Activated CD4-positive, CD25-positive, alpha-beta regulatory T cell (primary cell): Measurements from ENCODE around the gene ATP8B4.

Experiments used
- DNase-seq, 4 experiments: peaks; one replicate each; lab custom pipeline; 2025; lab: John Stamatoyannopoulos, UW

ATP8B4 gene

DNA sequence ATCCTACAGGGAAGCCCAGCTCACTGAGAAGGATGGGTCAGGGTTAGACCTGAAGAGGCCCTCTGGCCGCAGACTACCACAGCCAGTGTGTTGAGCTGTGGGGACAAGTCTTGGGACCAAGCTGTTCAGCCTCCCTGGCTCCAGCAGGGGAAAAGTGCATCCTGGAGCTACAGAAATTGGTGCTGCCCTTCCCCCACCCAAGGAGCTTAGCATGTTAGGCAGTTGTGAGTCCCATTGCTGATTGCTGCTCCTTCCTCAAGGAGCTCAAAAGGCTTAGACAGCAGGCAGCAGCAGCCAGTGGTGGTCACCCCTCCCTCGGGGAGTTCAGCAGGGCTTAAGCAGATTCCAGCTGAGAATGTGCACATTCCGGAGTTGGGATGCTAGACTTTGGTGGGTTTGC lies 165.6 kb downstream of the ATP8B4 start:
- no peak for DNase-seq

DNA sequence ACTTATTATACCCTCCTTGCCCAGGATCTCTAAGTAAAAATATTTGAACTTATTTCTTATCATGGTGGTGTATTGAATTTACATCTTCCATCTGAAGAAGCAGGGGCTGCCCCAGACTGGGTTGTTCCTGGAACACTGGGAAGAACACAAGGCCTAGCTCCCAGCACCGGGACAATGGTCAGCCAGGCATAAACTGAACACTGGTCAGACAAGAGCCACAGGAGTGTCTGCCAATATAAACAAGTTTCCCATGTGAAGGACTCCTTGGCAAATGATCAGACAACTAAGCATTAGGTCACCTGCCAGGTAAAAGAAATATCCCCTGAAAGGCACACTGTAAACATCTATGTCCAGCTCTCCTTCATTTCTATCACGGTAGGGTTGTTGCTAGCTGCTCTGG lies 172.4 kb downstream of the ATP8B4 start:
- DNase-seq, result no peak

DNA sequence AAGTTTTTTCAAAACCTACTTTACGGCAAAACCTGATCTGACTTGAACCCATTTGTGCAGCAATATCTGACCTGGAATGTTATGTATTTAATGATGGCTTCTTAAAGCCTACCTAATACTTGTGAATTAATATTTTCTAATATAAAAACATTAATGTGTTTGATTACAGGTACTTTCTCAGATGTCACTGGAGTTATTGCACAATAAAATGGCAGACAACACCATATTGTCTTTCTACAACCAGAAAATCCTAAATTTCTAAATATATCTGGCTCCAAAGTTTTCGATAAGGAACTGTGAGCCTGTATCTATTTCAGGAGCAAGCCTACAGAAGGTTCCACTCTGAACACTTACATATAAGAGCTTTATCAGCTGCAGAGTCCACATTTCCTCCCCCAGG lies 184.5 kb downstream of the ATP8B4 start:
- DNase-seq, result no peak

DNA sequence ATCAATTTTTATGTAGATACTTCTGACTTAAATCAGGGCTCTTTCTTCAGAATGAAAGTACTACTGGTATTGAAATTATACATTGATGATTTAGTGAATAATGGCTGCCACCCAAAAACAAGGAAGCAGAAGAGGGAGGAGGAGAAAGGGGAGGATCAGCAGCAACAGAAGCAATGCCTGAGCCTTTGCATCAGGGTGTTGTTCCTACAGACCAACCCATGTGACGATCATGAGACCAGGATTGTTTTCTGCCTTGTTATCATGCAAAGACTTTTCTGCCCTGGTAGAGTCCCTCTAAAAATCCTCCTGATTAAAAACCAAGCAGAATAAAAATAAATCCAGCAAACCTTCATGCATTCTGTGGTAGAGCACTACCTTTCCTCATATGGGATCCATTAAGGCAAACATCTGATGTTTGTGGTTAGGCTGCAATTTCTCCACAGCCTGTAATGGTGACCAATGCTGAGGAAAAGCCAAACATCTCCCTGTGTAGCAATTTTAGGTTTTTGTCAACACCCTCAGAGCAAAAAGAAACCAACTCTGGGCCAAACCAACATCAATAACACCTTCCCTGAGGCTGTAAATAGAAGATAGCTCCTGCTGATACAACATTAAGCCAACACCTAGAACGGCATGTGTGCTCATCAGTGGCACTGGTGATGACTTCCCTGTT lies 191.7 kb downstream of the ATP8B4 start:
- DNase-seq, result no peak

DNA sequence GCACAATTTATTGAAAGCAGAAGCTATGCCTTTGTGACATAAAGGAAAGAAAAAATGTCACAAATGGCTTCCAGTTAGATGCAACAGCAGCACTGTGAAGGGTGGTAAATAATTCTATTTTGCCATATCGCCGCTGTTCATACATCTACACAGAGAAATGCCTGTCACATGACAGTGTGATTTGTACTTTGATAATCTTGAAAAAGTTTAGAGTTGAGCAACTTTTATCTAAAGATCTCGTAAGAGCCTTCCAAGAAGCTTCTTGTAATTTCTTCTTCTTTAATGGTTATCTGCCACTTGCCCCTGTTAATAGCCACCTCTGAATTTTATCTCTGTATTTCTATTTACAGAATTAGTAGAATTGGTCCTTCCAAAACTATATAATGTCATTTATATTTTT lies 192.3 kb downstream of the ATP8B4 start:
- DNase-seq, result no peak

DNA sequence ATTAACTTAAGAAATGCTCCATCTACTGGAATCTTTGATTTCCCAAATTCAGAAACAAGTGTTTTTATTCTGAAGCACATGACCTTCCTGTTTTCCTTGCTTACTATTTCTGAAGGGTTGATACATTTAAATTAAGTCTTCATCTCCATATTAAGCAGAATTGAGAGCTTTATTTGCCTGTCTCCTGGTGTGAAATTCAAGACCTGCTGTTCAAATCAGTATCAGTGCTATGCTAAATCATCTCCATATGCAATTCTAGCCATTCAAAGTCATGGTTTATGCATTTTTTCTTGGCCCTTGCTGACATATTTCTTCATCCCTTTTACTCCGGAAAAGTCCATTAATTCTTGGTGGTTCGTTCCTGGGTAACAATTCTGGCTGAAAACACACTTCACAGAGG lies 195.4 kb downstream of the ATP8B4 start:
- no peak for DNase-seq

DNA sequence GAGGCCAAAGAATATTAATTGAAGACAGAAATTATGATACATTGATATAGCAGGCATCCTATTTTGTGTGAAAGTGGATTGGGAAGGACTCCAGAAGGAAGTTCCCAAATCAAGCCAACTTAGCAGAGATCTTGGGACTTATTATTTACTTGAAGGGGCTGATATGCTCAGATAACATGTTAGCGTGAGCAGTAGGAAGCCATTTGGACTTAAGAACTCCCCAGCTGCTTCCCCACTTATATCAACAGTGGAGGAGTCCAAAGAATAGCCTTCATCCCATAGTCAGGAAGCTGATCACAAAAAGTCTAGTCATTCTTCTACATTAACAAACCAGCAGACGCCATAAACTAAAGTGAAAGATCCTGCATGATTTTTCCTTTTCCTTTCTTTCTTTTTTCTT lies 200.0 kb downstream of the ATP8B4 start:
- no peak for DNase-seq

DNA sequence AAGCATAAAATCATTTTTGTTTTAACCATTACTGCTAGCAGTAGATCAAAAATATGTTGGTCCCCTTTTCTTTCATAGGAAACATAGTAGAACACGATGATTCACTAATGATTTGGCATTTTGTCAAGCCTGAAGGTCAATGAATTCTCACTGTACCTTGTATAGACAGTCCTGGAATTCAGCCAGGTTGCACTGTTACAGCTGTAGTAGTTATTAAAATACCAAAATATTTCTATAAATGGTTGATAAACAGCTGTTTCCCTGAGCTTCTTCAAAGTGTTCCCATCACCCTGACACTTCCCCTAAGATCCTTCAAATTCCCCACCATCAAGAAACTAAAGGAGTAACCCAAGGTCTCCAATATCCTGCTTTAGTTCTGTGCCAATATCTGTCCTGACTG lies 200.9 kb downstream of the ATP8B4 start:
- no peak for DNase-seq

DNA sequence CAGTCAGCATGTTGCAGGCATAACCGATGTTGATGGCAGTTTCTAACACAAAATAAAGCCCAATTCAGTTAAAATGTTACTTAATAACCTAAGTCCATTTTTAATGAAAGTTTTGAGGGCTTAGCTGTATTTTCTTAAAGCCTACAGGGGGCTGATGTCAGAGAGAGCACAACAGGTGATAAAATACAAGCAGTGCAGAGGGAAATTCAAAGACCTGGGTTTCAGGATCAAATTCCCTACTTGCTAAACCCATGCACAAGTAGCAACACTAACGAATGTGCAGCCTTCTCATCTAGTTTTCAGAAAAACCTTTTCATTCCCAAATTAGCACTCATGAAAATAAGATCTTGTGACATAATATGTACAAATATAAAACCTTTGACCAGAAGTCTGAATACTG lies 202.0 kb downstream of the ATP8B4 start:
- DNase-seq, result no peak

DNA sequence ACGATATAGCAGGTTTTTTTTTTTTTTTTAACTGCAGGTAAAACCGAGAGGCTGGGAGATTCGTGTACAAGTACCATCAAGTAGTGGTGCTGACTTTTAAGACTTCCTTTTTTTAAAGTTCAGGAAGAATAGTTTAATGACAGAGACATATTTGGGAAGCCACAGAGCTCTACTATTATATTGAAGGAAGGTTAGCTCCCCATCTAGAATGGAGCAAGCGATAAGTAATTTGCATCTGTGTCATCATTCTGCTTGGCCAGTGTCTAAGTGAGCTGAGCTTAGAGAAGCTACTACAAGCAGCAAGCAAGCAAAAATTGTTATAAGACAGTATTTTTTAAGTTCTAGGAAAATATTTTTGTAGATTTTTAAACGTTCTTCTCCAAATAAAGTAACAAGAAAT lies 203.2 kb downstream of the ATP8B4 start:
- DNase-seq, result no peak

DNA sequence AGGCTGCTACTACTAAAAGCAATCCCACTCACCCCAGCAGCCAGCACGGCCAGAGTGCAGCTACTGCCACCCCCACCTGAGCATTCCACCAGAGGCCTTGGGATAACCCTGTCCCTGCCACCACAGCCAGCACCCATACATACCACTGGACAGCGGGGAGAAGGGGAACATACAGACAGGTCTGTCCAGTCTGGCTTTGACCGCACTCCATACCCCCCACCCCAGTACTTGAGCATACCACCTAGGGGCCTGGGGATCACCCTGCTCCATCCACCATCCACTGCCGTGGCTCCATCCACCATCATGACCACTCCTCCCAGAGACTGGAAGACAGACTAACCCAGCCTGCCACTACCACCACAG lies 210.1 kb downstream of the ATP8B4 start:
- no peak for DNase-seq

DNA sequence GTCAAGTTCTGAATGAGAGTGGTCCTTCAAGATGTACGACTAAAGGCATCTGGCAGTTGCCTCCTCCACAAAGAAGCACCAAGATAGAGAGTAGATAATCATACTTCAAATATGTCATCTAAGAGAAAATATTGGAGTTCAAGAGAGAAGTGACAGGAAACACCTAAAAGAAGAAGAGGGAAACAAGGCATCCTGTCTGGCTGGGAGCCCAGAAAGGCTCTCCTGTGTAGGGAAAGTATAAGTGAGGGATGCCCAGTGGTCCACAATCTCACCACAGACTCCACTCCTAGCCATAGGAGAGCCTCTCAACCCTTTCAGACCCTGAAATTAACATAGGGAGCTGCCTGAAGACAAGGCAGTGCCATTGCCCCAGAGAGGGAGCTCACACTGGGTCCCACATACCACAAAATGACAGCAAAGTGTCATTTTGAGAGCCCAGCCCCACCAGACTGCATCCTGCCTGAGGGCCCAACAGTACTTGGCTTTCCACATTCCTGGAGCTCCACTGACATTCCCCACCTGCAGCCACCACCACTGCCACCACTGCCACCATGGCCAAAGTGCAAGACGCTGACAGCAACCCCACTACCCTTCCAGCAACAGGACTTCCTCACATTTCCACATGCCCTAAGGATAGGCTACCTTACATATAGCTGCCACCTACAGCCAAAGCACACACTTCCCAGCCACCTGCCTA lies 210.6 kb downstream of the ATP8B4 start:
- DNase-seq, result no peak

DNA sequence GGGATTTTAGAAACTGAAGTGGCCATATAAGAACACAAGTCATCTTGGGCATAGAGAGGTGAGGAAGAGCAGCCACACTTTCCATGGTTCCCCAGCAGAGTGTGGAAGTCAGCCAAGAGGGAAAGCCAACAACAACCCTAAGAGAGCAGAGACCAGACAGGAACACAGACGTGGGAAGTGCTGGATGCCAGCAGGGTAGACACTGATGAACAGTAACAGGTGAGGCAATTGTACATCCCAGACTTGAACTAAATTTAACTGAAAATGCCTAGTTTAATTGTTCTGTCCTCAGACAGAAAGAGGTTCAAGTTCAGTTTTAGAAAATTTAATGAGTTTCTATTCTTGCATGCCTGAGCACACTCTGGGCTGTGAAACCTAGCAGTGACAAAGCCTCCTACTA lies 212.1 kb downstream of the ATP8B4 start:
- no peak for DNase-seq

DNA sequence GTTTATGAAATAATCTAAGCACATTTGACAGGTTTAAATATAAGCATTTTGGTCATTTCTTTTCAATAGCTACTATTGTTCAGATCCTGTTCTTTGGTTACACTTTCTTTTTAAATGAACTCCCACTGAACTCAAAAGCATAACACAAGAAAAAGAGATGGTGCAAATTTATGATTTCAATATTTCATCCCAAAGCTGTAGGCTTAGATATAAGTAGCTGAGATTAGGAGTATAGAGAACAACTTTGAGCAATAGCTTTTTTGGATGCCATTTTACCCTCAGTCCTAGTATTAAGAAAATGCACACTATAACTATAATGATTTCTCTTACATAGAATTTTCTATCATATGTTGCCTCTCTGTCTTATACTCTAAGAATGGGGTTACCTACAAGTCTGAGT lies 213.8 kb downstream of the ATP8B4 start:
- DNase-seq, result no peak

DNA sequence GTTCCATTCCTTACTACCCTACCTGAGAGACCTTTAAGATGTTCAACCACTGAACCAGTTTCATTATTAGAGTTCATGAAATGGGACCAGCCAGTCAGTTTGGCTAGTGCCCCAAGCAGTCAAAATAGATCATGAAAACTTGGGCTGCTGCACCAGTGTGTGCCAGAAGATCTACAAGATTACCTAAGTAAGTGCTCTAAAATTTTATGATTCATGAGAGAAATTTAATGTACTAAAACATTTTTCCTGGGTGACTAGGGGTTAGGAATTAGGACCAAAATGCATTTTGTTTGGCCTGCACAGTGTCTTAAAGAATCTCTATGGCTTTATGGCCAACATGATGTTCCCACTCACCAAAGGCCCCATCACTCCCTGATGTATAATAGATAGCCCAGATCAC lies 214.7 kb downstream of the ATP8B4 start:
- no peak for DNase-seq

DNA sequence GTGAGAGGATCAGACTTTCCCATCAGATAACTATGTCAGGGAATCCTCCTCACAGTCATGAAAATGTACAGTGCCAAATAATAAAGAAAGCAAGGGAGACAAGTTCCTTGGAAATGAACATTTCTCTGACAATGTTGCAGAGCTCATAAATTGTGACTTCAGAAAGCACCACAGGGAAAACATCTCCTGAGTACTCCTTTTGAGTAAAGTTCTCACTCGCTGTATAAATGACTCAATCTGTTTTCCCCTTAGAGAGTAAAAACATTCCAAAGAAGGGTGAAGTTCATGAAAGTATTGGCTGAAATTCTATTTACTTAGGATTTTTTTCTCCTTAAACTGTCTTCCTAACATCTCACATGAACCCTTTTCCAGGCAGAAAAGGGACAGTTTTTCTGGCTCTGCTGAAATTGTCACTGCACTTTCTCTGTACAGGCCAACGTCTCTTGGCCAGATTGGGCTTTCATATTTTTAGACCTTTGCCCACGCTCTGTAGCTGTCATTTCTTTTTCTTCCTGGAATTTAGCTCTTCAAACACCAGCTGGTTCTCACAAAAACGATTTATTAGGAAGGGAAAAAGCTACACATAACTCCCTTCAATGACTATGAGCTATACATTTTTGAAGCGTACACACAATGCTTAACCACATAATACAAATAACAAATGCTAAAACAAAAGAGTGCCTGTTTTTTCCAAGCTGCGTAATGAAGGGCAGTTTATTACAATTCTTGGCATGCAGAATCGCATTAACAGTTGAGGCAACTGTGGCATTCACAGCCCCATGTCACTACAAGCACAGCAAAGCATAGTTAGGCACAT lies 216.1 kb downstream of the ATP8B4 start:
- no peak for DNase-seq

DNA sequence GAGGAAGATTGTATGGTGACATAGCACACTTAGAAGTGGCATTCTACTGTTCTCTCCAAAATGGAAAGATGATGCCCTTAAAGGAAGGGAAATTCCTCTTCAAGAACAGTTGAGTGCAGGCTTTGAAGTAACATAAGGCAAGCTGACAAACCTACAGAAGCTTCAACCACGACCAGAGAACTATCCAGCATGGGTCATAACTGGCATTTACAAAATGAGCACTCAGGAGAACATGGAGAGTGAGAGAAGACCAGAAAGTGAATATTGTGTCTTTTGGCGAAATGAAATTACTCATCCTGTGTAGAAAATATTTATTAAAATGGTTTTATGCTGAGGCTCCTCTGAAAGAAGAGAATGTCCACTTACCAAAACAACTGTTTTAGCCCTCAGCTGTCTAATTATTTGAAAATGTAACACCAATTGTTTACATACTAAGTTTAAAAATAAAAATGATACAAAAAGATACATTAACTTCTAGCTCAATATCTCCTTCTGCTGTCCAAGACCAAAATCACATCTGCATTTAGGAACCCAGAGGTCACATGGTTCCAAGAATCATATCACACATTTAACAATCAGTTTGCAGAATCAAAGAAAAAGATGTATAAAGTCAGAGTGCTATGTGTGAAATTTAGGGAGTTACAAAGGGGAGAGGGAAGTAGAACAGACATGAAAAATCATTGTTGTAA lies 216.9 kb downstream of the ATP8B4 start:
- no peak for DNase-seq

DNA sequence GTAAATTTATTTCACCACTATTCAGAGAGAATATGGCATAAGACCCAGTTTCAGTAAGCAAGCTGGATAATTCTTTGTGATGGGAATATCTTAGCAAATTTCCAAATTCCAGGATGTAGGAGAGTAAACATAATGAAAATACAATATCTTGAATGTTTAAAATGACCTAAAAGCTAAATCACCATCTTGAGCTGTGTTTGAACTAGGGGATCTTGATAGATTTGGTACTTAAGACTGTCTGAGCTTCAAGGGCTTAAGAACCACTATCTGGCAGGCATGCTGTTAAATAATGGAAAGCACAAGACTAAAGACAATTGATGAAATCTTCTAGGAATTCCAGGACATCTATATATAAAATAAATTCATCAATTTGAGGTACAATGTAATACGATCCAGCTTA lies 217.7 kb downstream of the ATP8B4 start:
- DNase-seq, result no peak

DNA sequence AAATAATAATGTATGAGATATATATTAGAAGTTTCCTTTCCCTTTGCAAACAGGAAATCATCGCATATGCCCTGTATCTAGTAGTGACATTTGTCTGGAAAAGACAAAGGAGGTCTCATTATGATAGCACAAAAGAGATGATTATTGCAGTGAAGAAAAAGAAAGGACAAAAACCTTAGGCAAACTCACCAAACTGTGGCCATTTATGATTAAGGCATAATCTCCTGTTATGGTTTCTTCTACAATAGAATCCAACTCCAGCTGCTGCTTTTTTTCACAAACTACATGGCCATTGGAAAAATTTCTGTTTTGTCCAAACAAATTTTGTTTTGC lies 218.2 kb downstream of the ATP8B4 start:
- DNase-seq, result no peak

DNA sequence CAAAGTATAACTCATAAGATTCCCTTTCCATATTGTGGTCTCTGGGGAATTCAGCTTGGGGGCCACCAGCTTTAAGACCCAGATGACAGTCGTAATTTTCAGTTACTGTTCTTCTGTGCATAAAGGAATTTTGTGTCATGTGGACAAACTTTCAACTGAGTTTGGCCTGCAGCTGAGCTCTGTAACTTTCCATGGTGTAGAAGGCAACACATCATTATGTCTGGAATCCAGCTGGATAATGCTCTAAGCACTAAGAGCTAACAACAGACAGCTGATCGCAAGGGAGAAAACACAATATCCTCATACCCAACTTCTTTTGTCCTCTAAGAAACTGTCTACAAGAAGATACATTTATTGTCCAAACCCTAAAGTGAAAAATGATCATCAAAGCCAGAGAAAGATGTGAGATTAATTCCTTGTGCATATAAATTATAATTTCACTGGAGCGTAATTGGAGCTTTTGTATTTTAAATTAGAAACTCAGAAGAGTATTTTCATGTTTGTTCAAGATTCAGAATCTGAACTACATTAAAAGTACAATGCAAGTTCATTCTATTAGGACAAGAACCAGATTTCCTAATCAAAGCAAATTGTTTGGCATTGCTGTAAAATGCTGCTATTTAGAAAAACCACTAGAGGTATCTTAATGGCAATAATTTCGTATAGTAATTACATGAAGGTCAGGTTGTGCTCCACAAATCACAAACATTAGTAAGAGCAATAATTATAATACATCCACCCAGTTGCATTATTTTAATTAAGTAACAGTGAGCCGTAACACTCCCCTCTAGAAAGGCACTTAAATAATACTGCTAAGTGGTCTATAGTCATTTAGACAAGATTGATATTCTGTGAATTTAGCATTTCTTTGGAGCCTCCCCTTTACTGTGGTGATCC lies 218.8 kb downstream of the ATP8B4 start:
- no peak for DNase-seq

DNA sequence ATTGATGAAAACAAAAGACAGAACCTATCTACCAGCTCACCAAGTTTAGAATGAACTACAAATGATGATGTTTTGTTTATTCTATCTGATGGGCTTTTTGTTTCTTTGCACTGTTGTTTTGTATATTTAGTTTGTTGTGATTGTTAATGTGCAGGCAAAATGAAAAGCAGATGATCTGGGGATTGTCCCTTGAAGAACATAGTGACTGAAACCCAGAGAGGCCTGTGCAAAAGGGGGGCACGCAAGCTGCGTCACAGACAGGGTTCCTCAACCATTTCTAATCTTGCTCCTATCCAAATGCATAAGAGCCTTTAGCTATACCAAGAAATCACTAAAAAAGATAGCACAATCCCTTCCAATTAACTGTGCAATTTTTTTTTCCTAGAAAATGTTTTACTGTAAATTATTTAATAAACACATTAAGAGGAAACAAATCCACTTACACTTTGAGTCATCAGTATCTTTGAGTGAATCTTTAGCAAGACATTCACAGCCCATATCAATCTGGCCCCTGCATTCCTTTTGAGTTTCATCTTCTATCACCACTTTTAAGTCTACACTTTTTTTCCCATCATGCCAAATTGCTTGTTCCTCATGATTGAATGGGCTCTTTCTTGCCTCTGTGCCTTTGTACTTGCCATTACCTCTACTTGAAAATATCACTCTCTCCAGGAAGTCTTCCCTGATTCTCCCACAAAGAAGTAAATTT lies 220.3 kb downstream of the ATP8B4 start:
- DNase-seq, result no peak
